Colonic mucosa (tissue), 4 donors: ENCODE measurements around the gene CUBN. TPM values are rescaled to one million over a fixed set of nuclear protein-coding genes. Genes with fewer than 3 reads are reported as not detected.

ENCODE experiments used
- DNase-seq: peaks from one replicate; pipeline ENCODE4 v3.0.0-alpha.2; 2020
- H3K27ac ChIP-seq: fragments of 200-600 bp; one replicate; pipeline ENCODE4 v1.8.0; 2021
- H3K27me3 ChIP-seq: fragments of 200-600 bp; one replicate; pipeline ENCODE4 v1.8.0; 2021
- H3K36me3 ChIP-seq: fragments of 200-600 bp; one replicate; pipeline ENCODE4 v1.8.0; 2021
- H3K4me1 ChIP-seq: fragments of 200-600 bp; one replicate; pipeline ENCODE4 v1.8.0; 2021; ENCODE audit warnings: mild to moderate bottlenecking
- H3K4me3 ChIP-seq: fragments of 200-600 bp; one replicate; pipeline ENCODE4 v1.8.0; 2021
- H3K9ac ChIP-seq, 2 donors: one replicate each; pipeline ENCODE4 v1.7.0; 2013; ENCODE audit warnings: control low read depth in 2 of 2, low read depth in 2 of 2, low read length in 2 of 2
- H3K9me3 ChIP-seq: fragments of 200-600 bp; one replicate; pipeline ENCODE4 v1.8.0; 2021
- intact Hi-C: fragments of 100-400 bp; cut with DNase I; formaldehyde crosslinking; loops from one replicate; pipeline ENCODE4 v1.14.1; 2022
- total RNA-seq, 2 donors: library from RNA; stranded (reverse); fragmentation: NEBNext Ultra II Directional in 1 of 2; extraction: Animal tissue kit (Norgen Biotek cat#: 25700) in 1 of 2; gene quantifications; one replicate each; pipeline ENCODE4 v1.2.1, GENCODE V29; 2021
- TF ChIP-seq, protein P1 (sequence below): fragments of 200-600 bp; IDR thresholded peaks from one replicate; pipeline ENCODE4 v1.8.0; 2022; ENCODE audit warnings: antibody characterized with exemption, mild to moderate bottlenecking
- donor health status: healthy.
- donor health status: DM: no; HTN: no; CAD: no.
- donor health status: DM: no; HTN: no; CAD: no.

CUBN gene
- total RNA-seq, 2 donors from 2014 or later, result 0.25 to 0.42 TPM

DNA sequence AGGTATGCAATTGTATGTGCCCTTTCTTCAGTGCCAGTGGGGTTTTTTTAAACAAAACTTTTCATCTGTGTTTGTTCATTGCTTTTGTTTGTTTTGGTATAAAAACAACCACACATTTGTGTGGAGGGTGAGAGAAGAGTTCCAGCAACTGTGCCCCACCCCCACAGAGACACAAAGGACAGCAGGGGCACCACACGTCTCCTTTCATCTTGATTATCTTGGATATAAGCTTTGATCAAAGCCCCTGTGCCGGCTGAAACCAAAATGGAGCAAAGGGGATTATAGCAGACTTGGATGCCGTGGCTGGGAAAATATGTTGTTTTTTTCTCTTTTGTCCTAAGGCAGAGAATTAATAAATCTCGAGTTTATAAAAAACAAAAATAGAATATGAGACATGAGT is 200.5 kb downstream of the CUBN start:
- no peaks in the 10 kb centered on the region for H3K4me1 ChIP-seq
- H3K36me3 ChIP-seq, result no peaks in the 10 kb centered on the region
- no peak overlapping the region for H3K9ac ChIP-seq
- H3K27me3 ChIP-seq, result no peaks in the 10 kb centered on the region
- H3K4me3 ChIP-seq, result no peak overlapping the region
- DNase-seq, result no peak
- H3K27ac ChIP-seq, result no peak overlapping the region
- no peaks in the 10 kb centered on the region for H3K9me3 ChIP-seq
- TF ChIP-seq, protein P1, sequence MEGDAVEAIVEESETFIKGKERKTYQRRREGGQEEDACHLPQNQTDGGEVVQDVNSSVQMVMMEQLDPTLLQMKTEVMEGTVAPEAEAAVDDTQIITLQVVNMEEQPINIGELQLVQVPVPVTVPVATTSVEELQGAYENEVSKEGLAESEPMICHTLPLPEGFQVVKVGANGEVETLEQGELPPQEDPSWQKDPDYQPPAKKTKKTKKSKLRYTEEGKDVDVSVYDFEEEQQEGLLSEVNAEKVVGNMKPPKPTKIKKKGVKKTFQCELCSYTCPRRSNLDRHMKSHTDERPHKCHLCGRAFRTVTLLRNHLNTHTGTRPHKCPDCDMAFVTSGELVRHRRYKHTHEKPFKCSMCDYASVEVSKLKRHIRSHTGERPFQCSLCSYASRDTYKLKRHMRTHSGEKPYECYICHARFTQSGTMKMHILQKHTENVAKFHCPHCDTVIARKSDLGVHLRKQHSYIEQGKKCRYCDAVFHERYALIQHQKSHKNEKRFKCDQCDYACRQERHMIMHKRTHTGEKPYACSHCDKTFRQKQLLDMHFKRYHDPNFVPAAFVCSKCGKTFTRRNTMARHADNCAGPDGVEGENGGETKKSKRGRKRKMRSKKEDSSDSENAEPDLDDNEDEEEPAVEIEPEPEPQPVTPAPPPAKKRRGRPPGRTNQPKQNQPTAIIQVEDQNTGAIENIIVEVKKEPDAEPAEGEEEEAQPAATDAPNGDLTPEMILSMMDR, result no peak
- intact Hi-C loops, result no loop called here

DNA sequence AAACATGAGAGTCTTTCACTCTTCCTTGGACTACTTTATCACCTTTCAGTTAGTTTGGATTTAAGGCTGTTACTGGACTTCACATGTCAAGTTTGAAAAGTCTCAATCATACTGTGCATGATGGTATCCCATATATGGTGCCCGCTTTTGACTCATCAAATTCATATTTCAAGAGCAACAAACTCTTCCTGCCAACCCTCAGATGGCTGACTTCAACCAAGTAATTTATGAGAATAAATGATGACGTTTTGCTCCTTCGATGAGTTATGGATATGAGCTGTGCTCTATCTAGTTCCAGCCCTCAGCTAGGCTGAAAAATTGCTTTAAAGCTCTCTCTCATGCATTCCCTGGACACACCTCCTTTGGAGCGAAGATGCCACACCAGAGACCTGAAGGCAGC is 202.1 kb downstream of the CUBN start:
- H3K4me3 ChIP-seq, result no peak overlapping the region
- intact Hi-C loops, result no loop called here
- no peaks in the 10 kb centered on the region for H3K4me1 ChIP-seq
- no peaks in the 10 kb centered on the region for H3K9me3 ChIP-seq
- no peaks in the 10 kb centered on the region for H3K27me3 ChIP-seq
- H3K9ac ChIP-seq, result no peak overlapping the region
- DNase-seq, result no peak
- TF ChIP-seq, protein P1, result no peak
- H3K36me3 ChIP-seq, result no peaks in the 10 kb centered on the region
- no peak overlapping the region for H3K27ac ChIP-seq

DNA sequence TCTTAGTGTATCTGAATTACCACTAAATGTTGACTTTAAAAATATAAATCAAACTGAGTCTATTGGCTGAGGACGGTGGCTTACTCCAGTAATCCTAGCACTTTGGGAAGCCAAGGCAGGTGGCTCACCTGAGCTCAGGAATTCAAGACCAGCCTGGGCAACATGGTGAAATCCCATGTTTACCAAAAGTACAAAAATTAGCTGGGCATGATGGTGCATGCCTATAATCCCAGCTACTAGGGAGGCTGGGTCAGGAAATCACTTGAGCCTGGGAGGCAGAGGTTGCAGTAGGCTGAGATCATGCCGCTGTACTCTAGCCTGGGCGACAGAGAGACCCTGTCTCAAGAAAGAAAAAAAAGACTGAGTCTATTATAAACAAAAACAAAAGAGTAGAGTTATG is 205.9 kb downstream of the CUBN start:
- Histone ChIP-seq H3K27ac (no peak overlapping the region), H3K9ac (no peak overlapping the region), H3K9me3 (no peaks in the 10 kb centered on the region), H3K4me1 (no peaks in the 10 kb centered on the region), H3K27me3 (no peaks in the 10 kb centered on the region), H3K4me3 (no peak overlapping the region), H3K36me3 (no peaks in the 10 kb centered on the region)
- TF ChIP-seq, protein P1, result no peak
- no peak for DNase-seq
- intact Hi-C loops, result no loop called here

DNA sequence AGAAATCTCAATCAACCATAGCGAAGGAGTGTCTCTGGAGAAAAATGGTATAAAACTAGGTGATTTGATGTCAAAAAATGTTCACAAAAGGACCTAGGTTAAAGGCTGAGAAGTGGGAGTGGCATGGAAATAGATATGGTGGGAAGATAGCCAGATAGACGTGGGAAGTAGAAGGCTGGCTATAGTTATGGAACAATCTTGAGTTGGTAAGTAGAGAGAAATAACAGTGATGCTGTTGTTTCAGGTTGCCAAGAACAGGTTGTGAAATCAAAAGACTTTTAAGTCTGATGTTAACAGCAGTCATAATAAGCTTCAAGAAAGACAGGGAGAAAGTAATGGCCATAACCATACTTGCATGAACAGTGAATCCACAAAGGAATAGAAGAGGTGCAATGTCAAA is 206.3 kb downstream of the CUBN start:
- no peak overlapping the region for H3K27ac ChIP-seq
- TF ChIP-seq, protein P1, result no peak

DNA sequence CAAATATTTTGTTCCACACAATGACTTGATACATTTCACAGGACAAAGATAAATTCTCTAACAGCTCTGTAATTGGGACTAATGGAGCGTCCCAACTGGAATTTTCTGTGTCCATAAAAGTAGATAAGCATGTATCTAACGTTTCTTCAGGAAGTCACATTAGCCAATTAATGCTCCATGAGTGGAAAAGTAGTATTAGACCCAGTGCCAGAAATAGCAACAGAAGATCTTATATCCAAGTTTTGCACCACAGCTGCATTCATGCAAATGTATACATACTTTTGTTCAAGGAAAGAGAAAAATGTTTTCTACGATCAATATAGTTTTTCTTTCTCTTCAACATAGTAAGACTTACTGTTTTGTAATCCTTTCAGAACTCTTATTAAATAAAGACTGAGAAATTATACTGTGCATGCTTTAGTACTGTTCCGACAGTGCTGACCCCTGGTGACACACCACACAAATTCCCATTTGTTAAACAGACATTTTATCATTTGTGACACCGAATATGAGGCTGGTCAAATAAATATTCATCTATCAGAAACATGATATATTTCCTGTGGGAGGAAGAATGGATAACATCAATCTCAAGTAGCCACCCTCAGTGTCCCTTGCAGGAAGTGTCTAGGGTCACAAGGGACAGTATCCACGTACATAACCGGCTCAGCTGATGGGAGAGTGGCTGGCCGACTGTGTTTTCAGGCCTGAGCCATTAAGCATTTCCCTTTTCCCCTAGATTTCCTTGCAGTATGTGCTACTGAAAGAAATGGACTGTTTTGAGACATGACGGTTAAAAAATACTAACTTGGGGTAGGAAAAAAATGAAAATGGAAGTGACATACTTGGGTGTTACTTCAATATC is 210.3 kb downstream of the CUBN start:
- Histone ChIP-seq H3K9me3 (no peaks in the 10 kb centered on the region), H3K4me1 (no peaks in the 10 kb centered on the region), H3K36me3 (no peaks in the 10 kb centered on the region), H3K9ac (no peak overlapping the region), H3K27me3 (no peaks in the 10 kb centered on the region), H3K4me3 (no peak overlapping the region), H3K27ac (no peak overlapping the region)
- DNase-seq, result no peak
- TF ChIP-seq, protein P1, result no peak
- intact Hi-C loops, result no loop called here

More for the DNA sequence above, 206.3 kb downstream of the CUBN start:
- Histone ChIP-seq H3K9ac (no peak overlapping the region), H3K4me1 (no peaks in the 10 kb centered on the region), H3K27me3 (no peaks in the 10 kb centered on the region), H3K36me3 (no peaks in the 10 kb centered on the region), H3K4me3 (no peak overlapping the region), H3K9me3 (no peaks in the 10 kb centered on the region)
- intact Hi-C loops, result no loop called here
- no peak for DNase-seq
